HEK293T (cell line): Measurements from ENCODE around the gene SLC6A19.

ENCODE experiments used
- CTCF ChIA-PET: fragments of 350-600 bp; formaldehyde crosslinking; extraction: SDS; loops from one replicate; lab custom pipeline; 2021; ENCODE audit warnings: antibody characterized with exemption, inconsistent platforms; lab: Yijun Ruan, JAX
- POLR2A ChIA-PET: fragments of 350-600 bp; formaldehyde crosslinking; extraction: SDS; loops from one replicate; lab custom pipeline; 2020; ENCODE audit warnings: antibody characterized with exemption, inconsistent platforms; lab: Yijun Ruan, JAX
- DNase-seq: peaks from one replicate; pipeline ENCODE4 v3.0.0; 2012; ENCODE audit warnings: mixed read lengths; ENCODE audit errors: extremely low spot score
- ARNT ChIP-seq: fragments of 450-650 bp; IDR thresholded peaks from 2 replicates; pipeline ENCODE4 v1.6.1; 2017; ENCODE audit warnings: mild to moderate bottlenecking
- BHLHE40 ChIP-seq: fragments of 450-650 bp; IDR thresholded peaks from 2 replicates; pipeline ENCODE4 v1.6.1; 2016; ENCODE audit warnings: mild to moderate bottlenecking, moderate library complexity, borderline replicate concordance
- CTBP1 ChIP-seq: fragments of 450-650 bp; IDR thresholded peaks from 2 replicates; pipeline ENCODE4 v1.6.1; 2016; ENCODE audit warnings: borderline replicate concordance
- ELF4 ChIP-seq: fragments of 450-650 bp; IDR thresholded peaks from 2 replicates; pipeline ENCODE4 v1.6.1; 2017; ENCODE audit warnings: antibody characterized with exemption
- FOXA1 ChIP-seq: fragments of 450-650 bp; IDR thresholded peaks from 2 replicates; pipeline ENCODE4 v1.6.1; 2016; ENCODE audit warnings: mild to moderate bottlenecking
- FOXK2 ChIP-seq: fragments of 450-650 bp; IDR thresholded peaks from 2 replicates; pipeline ENCODE4 v1.6.1; 2016; ENCODE audit warnings: mild to moderate bottlenecking
- FOXM1 ChIP-seq: fragments of 450-650 bp; IDR thresholded peaks from 2 replicates; pipeline ENCODE4 v1.6.1; 2017; ENCODE audit warnings: mild to moderate bottlenecking, borderline replicate concordance
- HDGF ChIP-seq: fragments of 450-650 bp; IDR thresholded peaks from 2 replicates; pipeline ENCODE4 v1.6.1; 2017; ENCODE audit warnings: antibody characterized with exemption, borderline replicate concordance
- L3MBTL2 ChIP-seq: fragments of 450-650 bp; conservative IDR thresholded peaks from 2 replicates; pipeline ENCODE4 v1.6.1; 2016; ENCODE audit warnings: mild to moderate bottlenecking
- LEF1 ChIP-seq: fragments of 450-650 bp; IDR thresholded peaks from 2 replicates; pipeline ENCODE4 v1.6.1; 2017; ENCODE audit warnings: mild to moderate bottlenecking, borderline replicate concordance
- NFRKB ChIP-seq: fragments of 450-650 bp; IDR thresholded peaks from 2 replicates; pipeline ENCODE4 v1.6.1; 2016; ENCODE audit warnings: mild to moderate bottlenecking, moderate library complexity
- PKNOX1 ChIP-seq: fragments of 450-650 bp; IDR thresholded peaks from 2 replicates; pipeline ENCODE4 v1.6.1; 2016
- SP1 ChIP-seq: fragments of 450-650 bp; IDR thresholded peaks from 2 replicates; pipeline ENCODE4 v1.6.1; 2017
- SUZ12 ChIP-seq: fragments of 450-650 bp; IDR thresholded peaks from 2 replicates; pipeline ENCODE4 v1.6.1; 2016; ENCODE audit warnings: mild to moderate bottlenecking
- TARDBP ChIP-seq: fragments of 450-650 bp; IDR thresholded peaks from 2 replicates; pipeline ENCODE4 v1.6.1; 2016
- ZNF384 ChIP-seq: fragments of 450-650 bp; IDR thresholded peaks from 2 replicates; pipeline ENCODE4 v1.6.1; 2016

Gene SLC6A19

GRCh38 chr5:1222147-1222546 is 20.8 kb downstream of the SLC6A19 start:
- POLR2A ChIA-PET: no interaction called here
- CTCF ChIA-PET: no interaction called here
- TF ChIP-seq ARNT: no peak
- no peak for TF ChIP-seq L3MBTL2
- TF ChIP-seq FOXK2: no peak
- no peak for TF ChIP-seq SUZ12
- no peak for TF ChIP-seq SP1
- TF ChIP-seq TARDBP: no peak
- no peak for TF ChIP-seq ELF4
- TF ChIP-seq CTBP1: no peak
- TF ChIP-seq PKNOX1: no peak
- TF ChIP-seq NFRKB: no peak
- no peak for TF ChIP-seq FOXM1
- TF ChIP-seq ZNF384: no peak
- TF ChIP-seq LEF1: no peak
- no peak for TF ChIP-seq HDGF
- TF ChIP-seq BHLHE40: no peak
- no peak for TF ChIP-seq FOXA1
- DNase-seq: no peak

- no peak for DNase-seq
- TF ChIP-seq BHLHE40 (no peak), L3MBTL2 (no peak), NFRKB (no peak), ARNT (no peak), SUZ12 (no peak), ELF4 (no peak), CTBP1 (no peak), PKNOX1 (no peak), TARDBP (no peak), FOXK2 (no peak), FOXM1 (no peak), HDGF (no peak), SP1 (no peak)
- ChIA-PET POLR2A (no interaction called here), CTCF (no interaction called here)
Observed at GRCh38 chr5:1222621-1223277, 21.4 kb downstream of the SLC6A19 start.

GRCh38 chr5:1223278-1223670 is 21.9 kb downstream of the SLC6A19 start:
- no peak for TF ChIP-seq ZNF384
- TF ChIP-seq ELF4: no peak
- no peak for TF ChIP-seq SUZ12
- no peak for TF ChIP-seq LEF1
- TF ChIP-seq BHLHE40: no peak
- TF ChIP-seq TARDBP: no peak
- no peak for TF ChIP-seq NFRKB
- no peak for TF ChIP-seq FOXM1
- no peak for TF ChIP-seq L3MBTL2
- no peak for TF ChIP-seq PKNOX1
- TF ChIP-seq HDGF: no peak
- TF ChIP-seq ARNT: no peak
- ChIA-PET CTCF (no interaction called here), POLR2A (no interaction called here)
- no peak for DNase-seq

- POLR2A ChIA-PET: no interaction called here
- TF ChIP-seq CTBP1: no peak
- TF ChIP-seq NFRKB: no peak
- no peak for TF ChIP-seq ARNT
- TF ChIP-seq SP1: no peak
- TF ChIP-seq HDGF: no peak
- TF ChIP-seq ELF4: no peak
- TF ChIP-seq BHLHE40: no peak
- no peak for TF ChIP-seq FOXM1
- no peak for TF ChIP-seq LEF1
- TF ChIP-seq TARDBP: no peak
- TF ChIP-seq FOXK2: no peak
- TF ChIP-seq ZNF384: no peak
- no peak for TF ChIP-seq L3MBTL2
- TF ChIP-seq FOXA1: no peak
- TF ChIP-seq PKNOX1: no peak
- no peak for TF ChIP-seq SUZ12
- CTCF ChIA-PET: no interaction called here
- DNase-seq: no peak
Observed at GRCh38 chr5:1224631-1225030, 23.2 kb downstream of the SLC6A19 start.

- POLR2A ChIA-PET: no interaction called here
- no peak for DNase-seq
- TF ChIP-seq SUZ12: no peak
- no peak for TF ChIP-seq CTBP1
- no peak for TF ChIP-seq ARNT
- no peak for TF ChIP-seq LEF1
- no peak for TF ChIP-seq L3MBTL2
- TF ChIP-seq ZNF384: no peak
- TF ChIP-seq ELF4: no peak
- no peak for TF ChIP-seq SP1
- no peak for TF ChIP-seq NFRKB
- no peak for TF ChIP-seq PKNOX1
- CTCF ChIA-PET: no interaction called here
Observed at GRCh38 chr5:1225081-1225480, 23.7 kb downstream of the SLC6A19 start, which contains the start of gene SLC6A18. Gene SLC6A18, plus strand, starts transcription at chr5:1225381. Its CDS starts 97 bp downstream, at chr5:1225478.
